Measurements from ENCODE around the gene SKI. TPM values are rescaled to one million over a fixed set of nuclear protein-coding genes. Genes with fewer than 3 reads are reported as not detected.

Gene SKI
- total and polyA plus RNA-seq, 12 donors: 4.8 to 53.6 (median 34.7) TPM

DNA sequence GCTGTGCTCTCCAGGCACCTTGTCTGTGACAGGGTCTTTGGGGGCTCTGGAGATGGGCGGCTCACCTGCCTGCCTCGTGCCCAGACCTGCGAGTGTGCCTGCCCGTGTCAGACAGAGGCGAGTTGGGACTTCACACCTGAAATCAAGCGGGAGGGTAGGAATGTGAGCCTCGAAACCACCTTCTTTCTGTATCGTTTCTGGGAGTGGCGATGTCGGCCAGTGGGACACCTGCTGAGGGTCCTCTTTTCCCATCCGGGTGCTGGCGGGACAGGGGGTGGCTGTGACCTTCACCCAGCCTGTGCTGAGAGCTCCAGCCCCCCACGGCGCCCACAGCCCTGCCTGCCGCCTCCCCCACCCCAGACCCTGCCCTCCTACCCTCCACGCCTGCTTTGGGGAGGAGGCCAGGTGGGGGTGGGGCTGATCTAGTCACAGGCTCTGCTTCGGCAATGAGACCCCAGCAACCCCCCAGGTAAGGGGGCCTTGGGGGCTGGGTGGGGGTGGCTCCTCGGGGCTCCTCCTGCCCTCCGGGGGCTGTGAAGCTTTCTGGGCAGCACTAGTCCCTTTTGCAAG is 17.9 kb upstream of the SKI start:
- no peaks in the 10 kb centered on the region for H3K27me3 ChIP-seq
- intact Hi-C loops (cut with DNase I): loop anchor here in 1 of 2 donors (5.0 kb wide), 1 partner anchor 107 kb away; no protein-coding TSS in a partner anchor
- no peak overlapping the region for H3K4me3 ChIP-seq
- H3K4me1 ChIP-seq (replicated peaks in 1 of 2): peaks cover 40 to 62% of the 10 kb centered on the region in 2 donors
- TF ChIP-seq, protein P1, sequence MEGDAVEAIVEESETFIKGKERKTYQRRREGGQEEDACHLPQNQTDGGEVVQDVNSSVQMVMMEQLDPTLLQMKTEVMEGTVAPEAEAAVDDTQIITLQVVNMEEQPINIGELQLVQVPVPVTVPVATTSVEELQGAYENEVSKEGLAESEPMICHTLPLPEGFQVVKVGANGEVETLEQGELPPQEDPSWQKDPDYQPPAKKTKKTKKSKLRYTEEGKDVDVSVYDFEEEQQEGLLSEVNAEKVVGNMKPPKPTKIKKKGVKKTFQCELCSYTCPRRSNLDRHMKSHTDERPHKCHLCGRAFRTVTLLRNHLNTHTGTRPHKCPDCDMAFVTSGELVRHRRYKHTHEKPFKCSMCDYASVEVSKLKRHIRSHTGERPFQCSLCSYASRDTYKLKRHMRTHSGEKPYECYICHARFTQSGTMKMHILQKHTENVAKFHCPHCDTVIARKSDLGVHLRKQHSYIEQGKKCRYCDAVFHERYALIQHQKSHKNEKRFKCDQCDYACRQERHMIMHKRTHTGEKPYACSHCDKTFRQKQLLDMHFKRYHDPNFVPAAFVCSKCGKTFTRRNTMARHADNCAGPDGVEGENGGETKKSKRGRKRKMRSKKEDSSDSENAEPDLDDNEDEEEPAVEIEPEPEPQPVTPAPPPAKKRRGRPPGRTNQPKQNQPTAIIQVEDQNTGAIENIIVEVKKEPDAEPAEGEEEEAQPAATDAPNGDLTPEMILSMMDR (IDR thresholded peaks at IDR 0.05): no peak
- no peak for TF ChIP-seq POLR2A (IDR thresholded peaks at IDR 0.05)
- no peaks in the 10 kb centered on the region for H3K36me3 ChIP-seq (replicated peaks in 1 of 2)
- 86 to 89% (median 88%) methylated on average over 8 to 19 of the region's 19 CpGs for WGBS, 4 donors
- H3K27ac ChIP-seq: no peak overlapping the region
- DNase-seq: peak in 2 of 7 donors; percentile 1 to 13
- no peaks in the 10 kb centered on the region for H3K9me3 ChIP-seq (replicated peaks in 1 of 3)

DNA sequence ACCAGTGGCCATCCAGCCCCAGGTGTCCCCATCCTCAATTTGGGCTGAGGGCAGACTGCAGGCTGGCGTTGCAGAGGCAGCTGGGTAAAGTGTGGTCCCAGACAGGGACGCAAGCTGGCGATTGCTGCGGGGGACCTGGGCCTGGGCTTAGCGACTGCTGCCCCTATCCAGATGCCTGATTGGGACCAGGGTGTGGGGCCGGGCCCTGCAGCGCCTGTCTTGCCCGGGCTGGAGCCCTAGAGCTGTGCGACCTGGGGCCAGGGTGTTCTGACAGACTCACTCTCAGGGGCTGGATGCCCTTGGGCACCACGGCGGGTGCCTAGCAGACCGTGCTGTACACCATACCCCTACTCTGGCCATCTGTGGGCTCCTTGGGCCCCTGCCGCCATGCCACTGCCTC is 17.3 kb upstream of the SKI start:
- Histone ChIP-seq H3K36me3 (replicated peaks in 1 of 2) (no peaks in the 10 kb centered on the region), H3K4me3 (no peak overlapping the region), H3K9me3 (replicated peaks in 1 of 3) (no peaks in the 10 kb centered on the region), H3K27ac (no peak overlapping the region), H3K4me1 (replicated peaks in 1 of 2) (peaks cover 36 to 57% of the 10 kb centered on the region in 2 donors), H3K27me3 (no peaks in the 10 kb centered on the region)
- intact Hi-C loops (cut with DNase I): loop anchor here in 1 of 2 donors (5.0 kb wide), 1 partner anchor 107 kb away; no protein-coding TSS in a partner anchor
- no peak for TF ChIP-seq POLR2A (IDR thresholded peaks at IDR 0.05)
- TF ChIP-seq, protein P1 (IDR thresholded peaks at IDR 0.05): no peak
- DNase-seq: peak in 1 of 7 donors; percentile 32
- 90 to 96% (median 93%) methylated on average over 4 to 13 of the region's 13 CpGs for WGBS, 4 donors

DNA sequence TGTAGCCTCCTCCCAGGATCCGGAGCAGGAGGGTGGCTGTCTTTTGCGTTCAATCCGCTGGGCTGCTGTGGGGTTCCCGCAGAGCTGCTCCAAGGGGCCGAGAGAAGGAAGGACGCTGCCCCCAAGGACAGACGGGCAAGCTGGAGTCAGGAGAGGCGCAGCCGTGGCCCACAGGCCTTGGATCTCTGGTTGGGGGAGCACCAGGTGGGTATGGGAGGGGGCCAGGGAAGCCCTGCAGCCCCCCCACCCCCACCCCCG is 15.9 kb upstream of the SKI start:
- 0 to 27% (median 25%) methylated on average over 2 to 10 of the region's 10 CpGs for WGBS, 4 donors
- H3K9me3 ChIP-seq (replicated peaks in 1 of 3): no peaks in the 10 kb centered on the region
- TF ChIP-seq, protein P1 (IDR thresholded peaks at IDR 0.05): no peak
- no peak for TF ChIP-seq POLR2A (IDR thresholded peaks at IDR 0.05)
- no peaks in the 10 kb centered on the region for H3K27me3 ChIP-seq
- DNase-seq: peak in 1 of 7 donors; percentile 58
- H3K36me3 ChIP-seq (replicated peaks in 1 of 2): no peaks in the 10 kb centered on the region
- H3K4me1 ChIP-seq (replicated peaks in 1 of 2): peaks cover 34 to 46% of the 10 kb centered on the region in 2 donors
- H3K4me3 ChIP-seq: peak overlapping the region in 1 of 4 donors; percentile 24
- intact Hi-C loops (cut with DNase I): loop anchor here in 1 of 2 donors (5.0 kb wide), 1 partner anchor 105 kb away; no protein-coding TSS in a partner anchor
- peak overlapping the region in 4 of 5 donors; percentile 85 to 98 (median 95) for H3K27ac ChIP-seq

DNA sequence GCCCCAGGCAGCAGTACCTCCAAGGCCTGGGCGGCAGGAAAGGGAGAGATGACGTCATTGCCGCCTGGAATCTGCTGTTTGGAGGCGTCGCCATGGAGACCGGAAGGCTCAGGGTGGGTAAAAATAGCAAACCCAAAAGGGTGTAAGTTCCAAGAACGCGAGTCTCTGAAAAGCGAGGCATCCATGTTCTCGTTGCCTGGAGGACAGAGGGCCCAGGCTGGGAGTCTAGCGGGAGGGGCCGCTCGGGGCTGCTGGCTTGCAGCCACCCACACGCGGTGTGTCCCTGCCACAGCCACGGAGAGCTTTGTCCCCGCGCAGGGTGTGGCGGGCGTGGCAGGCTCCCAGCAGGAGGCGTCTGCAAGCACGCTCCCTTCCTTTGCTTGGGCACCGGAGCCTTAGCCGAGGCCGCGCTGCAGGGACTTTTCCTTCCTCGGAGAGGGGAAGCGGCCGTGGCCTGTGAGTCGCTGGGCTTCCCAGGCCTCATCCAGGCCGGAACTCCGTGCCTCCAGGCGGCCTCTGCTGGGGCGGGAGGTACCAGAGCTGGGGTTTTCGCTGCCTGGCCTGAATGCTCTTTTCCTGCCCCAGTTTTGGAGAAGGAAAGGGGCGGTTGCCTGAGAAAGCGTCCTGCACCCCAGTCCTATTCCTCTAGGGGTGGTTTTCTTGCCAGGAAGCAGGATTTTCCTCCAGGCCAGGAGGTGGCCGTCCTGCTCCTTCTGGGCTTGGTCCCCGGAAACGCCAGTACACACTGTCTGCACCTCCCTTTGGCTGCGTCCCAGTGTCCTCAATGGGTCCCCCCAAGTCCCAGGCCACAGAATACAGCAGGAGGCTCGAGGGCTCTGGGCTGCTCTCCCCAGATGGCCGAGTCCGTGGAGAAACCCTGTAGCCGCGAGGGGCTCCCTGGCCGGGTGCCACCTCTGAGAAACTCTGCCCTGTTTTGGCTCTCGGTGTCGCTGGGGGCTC is 15.3 kb upstream of the SKI start:
- no peaks in the 10 kb centered on the region for H3K27me3 ChIP-seq
- TF ChIP-seq, protein P1 (IDR thresholded peaks at IDR 0.05): peak in 5 of 6 experiments; percentile 18 to 60 (median 34)
- TF ChIP-seq POLR2A (IDR thresholded peaks at IDR 0.05): peak in 1 of 2 donors; percentile 65
- H3K27ac ChIP-seq: peak overlapping the region; percentile 85 to 98 (median 94)
- H3K9me3 ChIP-seq (replicated peaks in 1 of 3): no peaks in the 10 kb centered on the region
- peak overlapping the region in 1 of 4 donors; percentile 24 for H3K4me3 ChIP-seq
- peak; percentile 90 to 98 (median 95) for DNase-seq
- WGBS, 4 donors: 3 to 9% (median 5%) methylated on average over 16 to 49 of the region's 49 CpGs
- H3K36me3 ChIP-seq (replicated peaks in 1 of 2): no peaks in the 10 kb centered on the region
- H3K4me1 ChIP-seq (replicated peaks in 1 of 2): peaks cover 34 to 43% of the 10 kb centered on the region in 2 donors
- intact Hi-C loops (cut with DNase I): loop anchor here in 1 of 2 donors (5.0 kb wide), 1 partner anchor 104 kb away; no protein-coding TSS in a partner anchor
